ENCODE results near the gene EYS. TPM values are rescaled to one million over a fixed set of nuclear protein-coding genes. Genes with fewer than 3 reads are reported as not detected.

The EYS gene
- total and polyA plus RNA-seq, 2 donors from 2014 or later, result not detected

GRCh38 chr6:64672131-64672530 lies 1034.9 kb downstream of the EYS start:
- Histone ChIP-seq H3K27ac (ENCODE audit: low read depth in 2 of 2, low read length in 2 of 2) (no peak overlapping the region), H3K27me3 (ENCODE audit: control insufficient read depth, insufficient read depth, low read length) (no peaks in the 10 kb centered on the region), H3K9ac (ENCODE audit: low read length in 3 of 3) (no peak overlapping the region), H3K36me3 (ENCODE audit: control insufficient read depth in 2 of 3, insufficient read depth in 3 of 3, low read length in 3 of 3) (no peaks in the 10 kb centered on the region), H3K4me3 (ENCODE audit: low read length in 3 of 3) (no peak overlapping the region), H3K4me1 (ENCODE audit: control insufficient read depth in 2 of 3, insufficient read depth in 2 of 3, low read depth in 1 of 3, low read length in 3 of 3) (no peaks in the 10 kb centered on the region), H3K9me3 (ENCODE audit: control insufficient read depth in 2 of 3, insufficient read depth in 1 of 3, low read length in 3 of 3) (no peaks in the 10 kb centered on the region)
- intact Hi-C loops (cut with DNase I), result no loop called here
- no peak for DNase-seq
- FAIRE-seq, result no peak
- TF ChIP-seq CTCF (IDR thresholded peaks at IDR 0.05; ENCODE audit: borderline replicate concordance, extremely low read depth, insufficient read depth), result no peak

- Histone ChIP-seq H3K9me3 (ENCODE audit: control insufficient read depth in 2 of 3, insufficient read depth in 1 of 3, low read length in 3 of 3) (peaks cover 0 to 2% (median 0%) of the 10 kb centered on the region in 3 donors), H3K4me3 (ENCODE audit: low read length in 3 of 3) (no peak overlapping the region), H3K9ac (ENCODE audit: low read length in 3 of 3) (no peak overlapping the region), H3K36me3 (ENCODE audit: control insufficient read depth in 2 of 3, insufficient read depth in 3 of 3, low read length in 3 of 3) (no peaks in the 10 kb centered on the region), H3K4me1 (ENCODE audit: control insufficient read depth in 2 of 3, insufficient read depth in 2 of 3, low read depth in 1 of 3, low read length in 3 of 3) (no peaks in the 10 kb centered on the region), H3K27me3 (ENCODE audit: control insufficient read depth, insufficient read depth, low read length) (no peaks in the 10 kb centered on the region), H3K27ac (ENCODE audit: low read depth in 2 of 2, low read length in 2 of 2) (no peak overlapping the region)
- FAIRE-seq, result no peak
- TF ChIP-seq CTCF (IDR thresholded peaks at IDR 0.05; ENCODE audit: borderline replicate concordance, extremely low read depth, insufficient read depth), result no peak
- intact Hi-C loops (cut with DNase I), result no loop called here
- no peak for DNase-seq
Measured at GRCh38 chr6:64665137-64665536, 1041.9 kb downstream of the EYS start.

GRCh38 chr6:64664480-64664879 lies 1042.5 kb downstream of the EYS start:
- Histone ChIP-seq H3K9me3 (ENCODE audit: control insufficient read depth in 2 of 3, insufficient read depth in 1 of 3, low read length in 3 of 3) (peaks cover 0 to 2% (median 0%) of the 10 kb centered on the region in 3 donors), H3K27ac (ENCODE audit: low read depth in 2 of 2, low read length in 2 of 2) (no peak overlapping the region), H3K36me3 (ENCODE audit: control insufficient read depth in 2 of 3, insufficient read depth in 3 of 3, low read length in 3 of 3) (no peaks in the 10 kb centered on the region), H3K4me1 (ENCODE audit: control insufficient read depth in 2 of 3, insufficient read depth in 2 of 3, low read depth in 1 of 3, low read length in 3 of 3) (no peaks in the 10 kb centered on the region), H3K4me3 (ENCODE audit: low read length in 3 of 3) (no peak overlapping the region), H3K9ac (ENCODE audit: low read length in 3 of 3) (no peak overlapping the region), H3K27me3 (ENCODE audit: control insufficient read depth, insufficient read depth, low read length) (no peaks in the 10 kb centered on the region)
- FAIRE-seq, result no peak
- TF ChIP-seq CTCF (IDR thresholded peaks at IDR 0.05; ENCODE audit: borderline replicate concordance, extremely low read depth, insufficient read depth), result no peak
- no peak for DNase-seq
- intact Hi-C loops (cut with DNase I), result no loop called here

- Histone ChIP-seq H3K4me1 (ENCODE audit: control insufficient read depth in 2 of 3, insufficient read depth in 2 of 3, low read depth in 1 of 3, low read length in 3 of 3) (no peaks in the 10 kb centered on the region), H3K36me3 (ENCODE audit: control insufficient read depth in 2 of 3, insufficient read depth in 3 of 3, low read length in 3 of 3) (no peaks in the 10 kb centered on the region), H3K9me3 (ENCODE audit: control insufficient read depth in 2 of 3, insufficient read depth in 1 of 3, low read length in 3 of 3) (no peaks in the 10 kb centered on the region), H3K4me3 (ENCODE audit: low read length in 3 of 3) (no peak overlapping the region), H3K27ac (ENCODE audit: low read depth in 2 of 2, low read length in 2 of 2) (no peak overlapping the region), H3K9ac (ENCODE audit: low read length in 3 of 3) (no peak overlapping the region), H3K27me3 (ENCODE audit: control insufficient read depth, insufficient read depth, low read length) (no peaks in the 10 kb centered on the region)
- FAIRE-seq (no peak), DNase-seq (no peak)
- TF ChIP-seq CTCF (IDR thresholded peaks at IDR 0.05; ENCODE audit: borderline replicate concordance, extremely low read depth, insufficient read depth), result no peak
- intact Hi-C loops (cut with DNase I), result no loop called here
Measured at GRCh38 chr6:64644024-64644423, 1063.0 kb downstream of the EYS start.

Measured in kidney (tissue), 14 donors.